Osteocyte (in vitro differentiated cells): ENCODE data around the gene USP46. TPM values are rescaled to one million over a fixed set of nuclear protein-coding genes. Genes with fewer than 3 reads are reported as not detected.

Source experiments
- DNase-seq: peaks from one replicate; pipeline ENCODE4 v3.0.0; 2021; ENCODE audit warnings: mixed read lengths; ENCODE audit not compliant: unreplicated experiment; ENCODE audit errors: extremely low spot score
- H3K27ac Mint-ChIP-seq: one replicate; pipeline ENCODE4 v1.8.0; 2021; ENCODE audit warnings: mild to moderate bottlenecking, mixed read lengths; ENCODE audit not compliant: unreplicated experiment
- H3K27me3 Mint-ChIP-seq: one replicate; pipeline ENCODE4 v1.8.0; 2021; ENCODE audit warnings: mixed read lengths; ENCODE audit not compliant: unreplicated experiment
- H3K36me3 Mint-ChIP-seq: one replicate; pipeline ENCODE4 v1.8.0; 2021; ENCODE audit warnings: mixed read lengths; ENCODE audit not compliant: unreplicated experiment
- H3K4me1 Mint-ChIP-seq: one replicate; pipeline ENCODE4 v1.8.0; 2021; ENCODE audit warnings: mixed read lengths; ENCODE audit not compliant: unreplicated experiment
- H3K4me3 Mint-ChIP-seq: one replicate; pipeline ENCODE4 v1.8.0; 2021; ENCODE audit warnings: mild to moderate bottlenecking, moderate library complexity, mixed read lengths; ENCODE audit not compliant: unreplicated experiment
- H3K9me3 Mint-ChIP-seq: one replicate; pipeline ENCODE4 v1.8.0; 2021; ENCODE audit warnings: mixed read lengths; ENCODE audit not compliant: unreplicated experiment
- CTCF ChIP-seq: fragments of 200-600 bp; sonication (generic); IDR thresholded peaks from 2 replicates; pipeline ENCODE4 v1.5.0; 2021; ENCODE audit warnings: antibody characterized with exemption, mild to moderate bottlenecking, moderate library complexity
- total RNA-seq: library from RNA; stranded (reverse); gene quantifications from 2 replicates; pipeline ENCODE4 v1.2.1, GENCODE V29; 2021

USP46 gene
- total RNA-seq, 1 donor from 2014 or later = 18.8 TPM

GRCh38 chr4:52575406-52575805 lies 83.7 kb downstream of the USP46 start:
- Mint-ChIP-seq H3K27ac (no peak overlapping the region), H3K9me3 (peaks cover 8% of the 10 kb centered on the region), H3K4me1 (peaks cover 15% of the 10 kb centered on the region), H3K4me3 (no peak overlapping the region), H3K27me3 (no peaks in the 10 kb centered on the region), H3K36me3 (no peaks in the 10 kb centered on the region)
- TF ChIP-seq CTCF = no peak
- DNase-seq = no peak

- Mint-ChIP-seq H3K27me3 (no peaks in the 10 kb centered on the region), H3K4me1 (peaks cover 15% of the 10 kb centered on the region), H3K36me3 (no peaks in the 10 kb centered on the region), H3K9me3 (peaks cover 8% of the 10 kb centered on the region), H3K4me3 (no peak overlapping the region), H3K27ac (no peak overlapping the region)
- TF ChIP-seq CTCF = no peak
- no peak for DNase-seq
These were observed 85.1 kb downstream of the USP46 start for GRCh38 chr4:52574036-52574435.

GRCh38 chr4:52573551-52573950 lies 85.5 kb downstream of the USP46 start:
- no peak overlapping the region for H3K27ac Mint-ChIP-seq
- peaks cover 15% of the 10 kb centered on the region for H3K4me1 Mint-ChIP-seq
- DNase-seq = no peak
- no peak overlapping the region for H3K4me3 Mint-ChIP-seq
- H3K9me3 Mint-ChIP-seq = peaks cover 8% of the 10 kb centered on the region
- H3K36me3 Mint-ChIP-seq = no peaks in the 10 kb centered on the region
- H3K27me3 Mint-ChIP-seq = no peaks in the 10 kb centered on the region
- no peak for TF ChIP-seq CTCF

- Mint-ChIP-seq H3K9me3 (peaks cover 8% of the 10 kb centered on the region), H3K36me3 (no peaks in the 10 kb centered on the region), H3K4me1 (peaks cover 15% of the 10 kb centered on the region), H3K27ac (no peak overlapping the region), H3K27me3 (no peaks in the 10 kb centered on the region), H3K4me3 (no peak overlapping the region)
- DNase-seq = no peak
- no peak for TF ChIP-seq CTCF
These were observed 86.1 kb downstream of the USP46 start for GRCh38 chr4:52572936-52573485.

GRCh38 chr4:52568351-52568750 lies 90.8 kb downstream of the USP46 start:
- H3K27me3 Mint-ChIP-seq = no peaks in the 10 kb centered on the region
- H3K27ac Mint-ChIP-seq = no peak overlapping the region
- no peak for DNase-seq
- no peak for TF ChIP-seq CTCF
- H3K9me3 Mint-ChIP-seq = peaks cover 8% of the 10 kb centered on the region
- peaks cover 5% of the 10 kb centered on the region for H3K4me1 Mint-ChIP-seq
- no peak overlapping the region for H3K4me3 Mint-ChIP-seq
- no peaks in the 10 kb centered on the region for H3K36me3 Mint-ChIP-seq
